Activated CD4-positive, alpha-beta T cell treated with anti-CD3 and anti-CD28 coated beads, Interleukin-2, amount 50 U/mL, for 24 hours (primary cell): ENCODE data around the gene ATP5F1E.

Experiments
- DNase-seq, 2 donors: peaks; one replicate each; pipeline ENCODE4 v3.0.0-alpha.2; 2020; ENCODE audit warnings: low read depth in 1 of 2, low spot score in 1 of 2

ATP5F1E gene

DNA sequence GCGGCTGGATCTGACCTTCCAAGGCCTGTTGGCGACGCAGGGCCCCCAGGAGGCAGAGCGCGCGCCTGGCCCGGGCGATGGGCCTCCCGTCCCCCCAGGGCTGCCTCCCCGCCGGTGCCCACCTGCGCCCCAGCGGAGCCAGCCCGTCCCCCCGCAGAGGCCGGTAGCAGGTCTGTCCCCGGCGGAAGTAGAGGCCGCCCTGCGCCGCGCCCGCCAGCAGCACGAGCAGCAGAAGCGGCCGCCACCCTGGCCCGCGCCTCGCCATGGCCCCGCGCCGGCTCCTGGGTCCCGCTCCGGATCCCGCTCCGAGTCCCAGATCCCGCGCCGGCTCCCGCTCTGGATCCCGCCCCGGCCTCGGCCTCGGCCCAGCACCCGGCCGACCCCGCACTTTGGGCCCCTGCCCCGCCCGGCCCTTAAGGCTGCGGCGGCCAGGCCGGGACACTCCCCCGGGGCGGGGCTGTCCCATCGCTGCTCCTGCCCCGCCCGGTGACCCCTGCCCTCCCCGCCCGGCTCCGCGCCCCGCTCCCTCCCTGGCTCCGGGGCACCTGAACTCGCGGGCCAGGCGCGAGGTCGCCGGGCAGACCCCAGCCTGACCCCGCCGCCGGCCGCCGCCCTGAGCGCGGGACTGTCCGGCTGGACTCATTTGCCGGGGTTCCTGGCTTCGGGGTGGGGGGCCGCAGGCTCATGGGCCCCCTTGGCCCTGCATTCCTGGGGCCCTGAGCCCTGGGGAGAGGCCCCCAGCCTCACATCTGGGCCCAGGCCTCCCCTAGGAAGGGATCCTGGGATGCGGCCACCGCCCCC is 25.1 kb downstream of the ATP5F1E start, which contains the start of gene CTSZ:
Gene CTSZ, minus strand, starts transcription at position 391 of the 801 bp plus-strand sequence. Its CDS starts 126 bp downstream, at position 265.
- no peak for DNase-seq

DNA sequence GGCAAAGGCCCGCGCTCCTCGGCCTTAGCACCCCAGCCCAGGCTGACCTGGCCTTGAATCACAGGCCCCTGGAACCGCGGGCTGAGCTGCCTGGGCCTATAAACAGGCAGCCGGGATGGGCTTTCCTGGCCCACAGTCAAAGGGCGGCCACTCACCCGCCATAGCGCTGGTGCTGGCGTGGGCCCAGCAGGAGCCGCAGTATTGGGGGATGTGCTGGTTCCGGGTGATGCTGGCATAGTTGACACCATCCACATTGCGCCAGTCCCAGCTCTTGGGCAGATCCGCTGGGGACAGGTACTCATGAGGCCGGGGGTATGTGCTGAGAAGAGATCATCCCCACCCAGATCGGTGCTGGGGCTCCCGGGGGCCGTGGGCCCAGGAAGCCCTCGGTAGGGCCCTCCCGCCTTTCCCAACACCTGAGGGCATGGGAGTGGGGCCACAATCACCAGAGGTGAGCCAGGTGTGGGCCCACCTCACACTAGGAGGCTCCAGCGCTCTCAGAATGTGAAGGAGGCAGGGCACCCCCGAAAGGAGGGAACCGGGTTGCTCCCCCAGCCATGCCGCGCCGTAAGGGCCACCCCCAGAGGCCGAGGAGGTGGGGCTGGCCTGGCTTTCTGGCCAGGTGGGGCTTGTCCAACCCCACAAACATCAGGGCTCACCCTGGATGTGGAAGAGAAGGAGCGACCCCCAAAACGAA is 25.8 kb downstream of the ATP5F1E start:
- DNase-seq = no peak

DNA sequence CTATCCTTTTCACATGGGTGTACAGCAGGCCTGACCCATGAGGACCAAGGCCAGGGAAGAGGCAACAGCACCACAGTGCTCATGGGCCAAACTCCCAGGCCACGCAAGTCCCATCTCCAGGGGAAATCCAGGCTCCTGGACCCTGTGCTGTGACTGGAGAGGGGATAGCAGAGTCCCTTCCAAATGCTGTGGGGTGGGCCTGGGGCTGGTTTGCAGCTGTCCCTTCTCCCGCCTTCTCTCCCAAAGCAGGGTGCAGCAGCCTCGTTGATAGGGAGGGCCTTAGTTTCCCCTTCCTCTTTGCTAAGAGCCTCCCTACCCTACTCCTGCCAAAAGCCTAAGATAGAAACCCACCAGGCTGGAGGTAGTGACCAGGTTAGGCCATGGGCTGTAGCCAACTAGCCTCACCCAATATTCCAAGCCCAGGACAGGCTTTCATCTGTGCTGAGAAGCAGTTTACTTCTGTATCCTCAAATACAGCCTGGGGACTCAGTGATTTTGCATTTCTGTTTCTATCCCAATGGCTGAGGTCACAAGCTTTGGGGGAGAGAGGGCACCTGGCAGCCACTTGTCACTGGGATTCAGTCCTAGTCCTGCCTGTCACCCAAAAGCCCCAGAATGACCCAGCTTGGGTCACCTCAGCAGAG is 26.5 kb downstream of the ATP5F1E start:
- DNase-seq = no peak

DNA sequence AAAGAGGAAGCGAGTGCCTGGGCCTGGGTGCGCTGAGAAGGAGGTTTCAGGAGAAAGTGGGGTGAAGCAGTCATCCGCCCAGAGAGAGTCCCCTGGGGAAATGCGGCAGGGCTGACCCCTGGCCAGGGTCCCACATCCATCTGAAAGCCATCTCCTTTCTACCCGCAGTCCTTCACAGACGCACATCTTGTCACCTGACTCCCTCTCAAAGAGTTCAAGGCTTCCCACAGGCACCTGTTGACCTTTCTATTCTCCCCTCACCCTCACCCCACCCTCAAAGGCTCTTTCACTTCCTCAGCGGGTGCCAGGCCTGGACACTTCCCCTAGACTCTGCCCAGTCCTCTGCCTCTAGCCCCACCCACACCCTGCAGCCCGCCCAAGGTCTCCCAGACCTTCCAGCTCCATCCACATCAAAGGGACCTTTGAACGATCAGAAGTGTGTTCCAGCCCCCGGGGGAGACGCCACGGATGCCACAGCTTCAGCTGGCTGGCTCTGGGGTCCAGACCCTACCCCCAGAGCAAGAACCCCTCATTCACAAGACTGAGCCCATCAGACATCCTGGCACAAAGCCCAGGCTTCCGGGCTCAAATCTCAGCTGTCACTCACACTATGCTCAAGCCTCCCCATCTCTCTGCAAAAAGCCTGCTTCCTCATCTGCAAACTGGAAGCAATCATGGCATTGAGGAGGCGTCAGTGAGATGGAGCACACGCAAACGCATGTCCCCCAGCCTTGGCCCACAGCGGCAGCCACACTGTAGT is 27.2 kb downstream of the ATP5F1E start:
- no peak for DNase-seq

DNA sequence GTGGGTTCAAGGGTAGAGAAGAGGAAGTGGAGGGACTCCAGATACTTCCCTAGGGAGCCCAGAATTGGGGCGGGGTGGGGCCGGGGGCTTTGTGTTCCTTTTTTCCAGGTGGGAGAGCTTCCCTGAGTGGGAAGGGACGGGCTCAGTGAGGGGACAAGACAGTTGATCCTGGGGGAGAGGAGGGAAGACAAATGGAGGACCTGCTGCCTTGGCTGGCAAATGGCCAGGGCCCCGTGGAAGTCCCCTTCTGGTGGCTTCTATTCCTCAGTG is 27.7 kb downstream of the ATP5F1E start:
- no peak for DNase-seq

DNA sequence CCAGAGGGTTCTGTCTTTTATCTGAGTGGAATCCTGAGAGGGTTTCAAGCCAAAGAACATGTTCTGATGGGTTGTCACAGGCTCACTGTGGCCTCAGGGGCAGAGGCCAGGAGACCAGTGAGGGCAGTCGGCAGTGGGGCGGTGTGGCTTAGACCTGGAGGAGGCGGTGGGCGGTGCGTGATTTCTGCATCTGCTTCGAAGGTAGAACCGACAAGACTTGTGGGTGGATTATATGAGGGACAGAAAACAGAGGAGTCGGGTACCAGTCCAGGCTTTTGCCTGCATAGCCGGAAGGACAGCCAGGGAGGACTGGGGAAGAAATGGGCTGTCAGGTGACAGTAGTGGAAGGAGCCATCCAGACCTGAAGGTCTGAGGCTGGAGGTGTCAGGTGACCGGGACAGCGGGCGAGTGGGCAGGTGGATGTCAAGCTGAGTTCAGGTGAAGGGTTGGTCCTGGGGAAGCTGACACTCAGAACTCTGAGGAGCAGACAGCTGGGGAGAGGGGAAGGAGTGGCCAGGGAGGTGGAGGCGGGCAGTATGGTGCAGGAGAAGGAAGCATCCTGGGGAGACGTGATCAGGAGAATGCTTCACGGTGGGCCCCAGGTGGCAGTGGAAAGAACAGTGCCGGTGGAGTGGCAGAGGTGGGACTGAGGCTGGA is 28.2 kb downstream of the ATP5F1E start:
- DNase-seq = no peak

DNA sequence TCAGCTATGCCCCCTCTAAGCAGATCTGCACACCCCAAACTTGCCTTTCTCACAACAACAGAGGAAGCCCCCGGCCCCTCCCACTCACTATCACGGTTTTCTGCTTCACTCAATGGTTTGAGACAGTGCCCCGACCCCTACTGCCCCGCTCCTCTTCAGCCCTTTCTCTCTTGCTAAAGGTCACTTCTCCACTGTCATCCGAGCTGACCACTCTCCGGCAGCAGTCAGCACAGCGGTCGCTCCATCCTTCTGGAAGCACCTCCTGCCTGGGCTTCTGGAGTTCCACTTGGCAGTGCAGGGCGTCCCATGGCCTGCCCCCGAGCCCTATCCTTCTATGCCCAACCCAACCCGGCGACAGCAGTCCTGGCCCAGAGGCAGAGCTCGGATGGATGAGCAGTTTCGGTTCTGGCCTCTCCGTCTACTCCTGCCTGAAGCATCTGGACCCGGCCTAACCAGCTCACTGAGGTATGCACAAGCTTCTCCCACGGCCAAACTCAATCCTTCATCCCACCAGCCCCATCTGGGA is 29.2 kb downstream of the ATP5F1E start:
- no peak for DNase-seq

DNA sequence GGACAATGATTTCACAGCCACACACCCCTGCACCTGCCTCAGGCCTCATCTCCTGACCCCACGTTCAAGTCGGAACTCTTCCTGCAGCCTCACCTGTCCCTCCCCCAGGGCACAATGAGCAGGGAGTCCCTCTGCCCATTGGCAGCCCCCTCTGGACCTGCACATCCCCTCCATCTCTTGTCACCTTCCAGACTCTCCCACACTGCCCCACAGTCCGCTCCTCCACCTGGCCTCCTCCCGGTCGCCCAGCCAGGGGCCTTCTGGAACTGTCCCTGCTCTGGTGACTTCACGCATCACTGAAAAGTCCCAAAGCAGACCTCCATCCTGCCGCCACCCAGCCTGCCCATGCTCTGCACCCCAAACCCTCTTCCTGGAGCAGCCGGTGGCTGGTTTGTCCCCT is 29.7 kb downstream of the ATP5F1E start:
- no peak for DNase-seq

DNA sequence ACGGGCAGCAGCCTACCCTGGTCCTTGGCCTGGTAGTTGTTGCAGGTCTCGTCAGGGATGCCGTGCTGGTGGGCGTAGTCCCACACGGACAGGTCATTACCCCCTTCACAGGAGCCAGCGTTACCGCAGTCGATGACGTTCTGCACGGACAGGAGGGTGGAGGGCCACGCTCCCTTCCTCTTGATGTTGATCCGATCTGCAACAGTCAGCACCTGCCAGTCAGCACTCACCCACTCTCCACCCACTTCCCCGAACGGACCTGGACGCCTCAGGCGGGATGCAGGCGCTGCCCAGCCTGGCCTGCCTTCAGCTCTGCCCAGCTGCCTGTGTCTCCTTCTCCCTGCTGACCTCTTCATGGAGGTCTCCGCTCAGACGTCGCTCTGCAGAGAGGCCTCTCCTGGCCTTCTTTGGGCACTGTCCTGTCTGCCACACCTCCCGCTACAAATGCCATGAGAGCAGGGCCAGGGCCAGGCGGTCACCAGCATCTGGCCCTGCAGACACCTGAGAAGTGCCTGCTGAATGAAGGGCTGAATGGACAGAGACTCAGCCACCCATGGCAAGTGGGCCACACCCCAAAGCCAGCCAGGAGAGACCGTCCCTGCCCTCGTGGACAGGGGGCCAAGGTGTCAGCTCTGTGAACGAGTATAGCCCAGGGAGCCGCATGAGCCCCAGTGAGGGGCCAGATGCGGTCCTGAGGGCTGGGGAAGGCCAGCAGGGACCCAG is 30.5 kb downstream of the ATP5F1E start:
- no peak for DNase-seq

DNA sequence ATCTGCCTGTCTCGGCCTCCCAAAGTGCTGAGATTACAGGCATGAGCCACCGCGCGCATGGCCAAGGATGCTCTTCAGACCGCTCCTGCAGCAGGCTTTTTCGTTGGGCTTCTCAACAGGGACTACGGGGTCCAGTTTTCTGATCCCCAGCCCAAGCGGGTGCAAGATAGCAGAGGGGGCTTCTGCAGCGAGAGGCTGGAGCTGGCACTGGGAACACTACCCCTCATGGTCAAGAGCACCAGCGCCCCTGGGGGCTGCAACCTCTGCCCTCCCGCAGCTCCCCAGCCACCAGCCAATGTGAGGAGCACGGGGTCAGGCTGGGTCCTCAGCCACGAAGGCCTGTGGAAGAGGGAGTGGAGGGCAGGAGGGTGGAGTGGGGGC is 31.1 kb downstream of the ATP5F1E start:
- DNase-seq = no peak

DNA sequence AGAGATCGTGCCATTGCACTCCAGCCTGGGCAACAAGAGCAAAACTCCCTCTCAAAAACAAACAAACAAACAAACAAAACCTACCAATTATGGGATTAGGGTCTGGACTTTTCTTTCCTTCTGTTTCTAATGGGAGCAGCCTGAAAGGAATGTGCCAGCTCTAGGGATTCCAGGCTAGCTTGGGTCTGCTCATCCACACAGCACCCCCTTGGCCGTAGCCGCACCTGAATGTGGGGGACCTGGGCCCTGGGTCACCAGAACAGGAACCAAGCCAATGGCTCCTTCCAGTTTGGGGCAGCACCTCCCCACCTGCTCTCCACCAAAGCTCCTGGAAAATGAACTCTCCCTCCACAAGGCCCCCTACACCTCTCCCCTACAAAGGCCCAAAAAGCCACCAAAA is 31.8 kb downstream of the ATP5F1E start:
- no peak for DNase-seq

DNA sequence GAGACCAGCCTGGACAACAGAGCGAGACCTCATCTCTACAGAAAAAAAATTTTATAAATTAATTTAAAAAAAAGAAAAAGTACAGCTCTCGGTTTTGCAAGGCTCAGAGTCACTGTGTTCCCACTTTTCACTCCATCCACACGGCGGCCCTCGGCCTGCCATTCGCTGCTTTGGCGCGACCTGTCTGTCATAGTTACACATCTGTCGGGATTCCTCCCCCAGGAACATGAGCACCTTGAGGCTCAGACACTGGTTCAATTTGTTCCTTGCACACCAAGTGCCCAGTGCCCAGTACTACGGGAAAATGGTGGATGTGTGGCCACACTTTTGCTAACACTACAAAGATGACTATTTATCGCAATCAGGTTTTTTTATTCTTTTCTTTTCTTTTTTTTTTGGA is 33.5 kb downstream of the ATP5F1E start:
- no peak for DNase-seq

DNA sequence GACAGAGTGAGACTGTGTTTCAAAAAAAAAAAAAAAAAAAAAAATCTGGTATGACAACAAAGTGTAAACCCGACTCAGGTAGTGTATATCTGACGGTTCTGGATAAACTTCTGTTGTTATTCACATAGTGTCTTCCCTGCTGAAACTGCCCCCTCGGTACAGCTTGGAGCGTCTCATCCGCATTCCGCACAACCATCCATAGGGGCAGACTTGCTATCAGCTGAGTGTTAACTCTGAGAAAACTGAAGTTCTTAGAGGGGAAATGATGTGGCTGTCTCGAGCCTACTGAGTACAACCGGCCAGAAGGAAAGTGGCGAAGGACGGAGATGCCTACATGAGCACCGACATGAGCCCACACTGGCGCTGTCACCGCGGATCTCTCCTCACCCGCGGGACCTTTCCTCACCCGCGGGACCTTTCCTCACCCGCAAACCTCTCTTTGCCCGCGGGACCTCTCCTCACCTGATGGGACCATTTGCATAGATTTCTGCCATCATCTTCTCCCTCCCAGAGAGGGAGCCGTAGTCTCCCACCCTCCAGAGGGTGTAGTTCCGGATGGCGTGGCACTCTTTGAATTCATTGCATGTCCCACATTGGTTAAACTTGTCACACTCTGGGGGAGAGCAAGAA is 34.9 kb downstream of the ATP5F1E start:
- no peak for DNase-seq

DNA sequence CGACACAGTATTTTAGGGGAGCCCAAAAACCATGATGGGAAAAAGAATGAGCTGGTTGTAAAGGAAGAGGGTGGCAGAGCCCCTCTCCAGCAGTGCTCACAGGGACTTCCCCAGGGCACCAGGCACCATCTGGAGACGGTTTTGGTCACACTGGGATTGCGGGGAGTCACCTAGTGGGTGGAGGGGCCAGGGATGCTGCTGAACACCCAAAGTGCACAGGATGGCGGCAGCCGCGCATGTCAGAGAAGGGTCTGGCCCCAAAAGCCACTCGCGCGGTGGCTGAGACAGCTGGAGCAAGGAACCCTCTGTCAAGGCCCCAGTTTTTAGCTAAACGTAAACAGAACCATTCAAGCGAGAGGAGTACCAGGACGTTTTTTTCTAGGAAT is 35.9 kb downstream of the ATP5F1E start:
- DNase-seq = no peak

DNA sequence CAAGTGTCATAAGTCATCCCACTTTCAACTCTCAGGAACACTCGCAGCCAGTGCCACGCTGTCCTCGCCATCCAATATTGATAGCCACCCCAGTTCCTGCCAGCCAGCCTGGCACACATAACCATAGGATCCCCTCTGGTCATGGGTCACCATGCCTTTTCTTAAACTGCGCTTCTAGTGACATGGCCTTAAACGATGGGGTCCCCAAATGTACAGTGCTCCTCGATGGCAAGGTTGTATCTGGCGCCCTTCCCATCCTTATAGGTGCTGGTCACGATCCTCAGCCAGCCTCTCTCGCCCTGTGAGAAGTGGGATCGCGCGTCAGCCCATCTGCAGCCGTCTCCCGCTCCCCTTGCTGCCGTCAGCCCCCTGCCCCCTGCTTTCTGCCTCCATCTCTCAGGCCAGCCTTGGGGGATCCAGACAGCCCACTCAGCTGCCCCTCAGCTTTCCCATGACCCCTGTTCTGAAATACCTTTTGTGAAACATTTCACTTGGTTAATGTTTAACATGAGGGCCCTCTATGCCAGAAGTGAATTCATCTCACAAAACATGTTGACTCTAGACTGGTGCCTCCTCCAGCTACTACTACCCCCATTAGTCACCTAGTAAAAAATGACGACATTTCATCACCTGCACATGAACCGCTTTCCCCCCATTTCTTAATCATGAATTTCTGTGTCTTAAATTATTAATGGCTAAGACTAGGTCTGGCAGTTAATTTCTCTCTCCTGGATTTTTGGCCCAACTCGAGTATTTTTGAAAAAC is 36.5 kb downstream of the ATP5F1E start:
- no peak for DNase-seq

DNA sequence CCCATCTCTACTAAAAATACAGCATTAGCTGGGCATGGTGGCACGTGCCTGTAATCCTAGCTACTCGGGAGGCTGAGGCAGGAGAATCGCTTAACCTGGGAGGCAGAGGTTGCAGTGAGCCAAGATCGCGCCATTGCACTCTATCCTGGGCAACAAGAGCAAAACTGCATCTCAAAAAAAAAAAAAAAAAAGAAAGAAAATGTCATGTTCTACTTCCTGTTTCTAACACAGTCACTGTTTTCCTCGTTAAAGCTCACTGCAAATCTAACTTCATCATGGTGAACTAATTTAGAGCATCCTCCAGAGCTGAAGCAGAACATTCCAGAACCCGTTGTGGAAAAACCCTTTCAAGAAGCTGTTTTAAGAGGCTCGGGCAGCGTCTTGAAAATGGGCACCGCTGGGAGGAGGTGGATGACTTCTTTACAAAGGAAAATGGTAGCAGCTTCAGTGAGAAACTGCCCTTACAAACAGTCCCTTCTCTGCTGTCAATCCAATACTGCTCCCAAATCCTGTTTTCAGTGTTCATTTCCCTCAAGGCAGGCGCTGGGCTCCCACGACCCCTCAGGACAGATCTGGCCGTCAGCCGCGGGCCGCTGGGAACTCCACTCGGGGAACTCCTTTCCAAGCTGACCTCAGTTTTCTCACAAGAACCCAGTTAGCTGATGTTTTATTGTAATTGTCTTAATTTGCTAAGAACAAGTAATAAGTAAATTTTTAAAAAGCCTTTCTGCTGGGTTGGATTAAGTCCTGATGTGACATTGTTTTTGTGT is 37.6 kb downstream of the ATP5F1E start:
- no peak for DNase-seq

DNA sequence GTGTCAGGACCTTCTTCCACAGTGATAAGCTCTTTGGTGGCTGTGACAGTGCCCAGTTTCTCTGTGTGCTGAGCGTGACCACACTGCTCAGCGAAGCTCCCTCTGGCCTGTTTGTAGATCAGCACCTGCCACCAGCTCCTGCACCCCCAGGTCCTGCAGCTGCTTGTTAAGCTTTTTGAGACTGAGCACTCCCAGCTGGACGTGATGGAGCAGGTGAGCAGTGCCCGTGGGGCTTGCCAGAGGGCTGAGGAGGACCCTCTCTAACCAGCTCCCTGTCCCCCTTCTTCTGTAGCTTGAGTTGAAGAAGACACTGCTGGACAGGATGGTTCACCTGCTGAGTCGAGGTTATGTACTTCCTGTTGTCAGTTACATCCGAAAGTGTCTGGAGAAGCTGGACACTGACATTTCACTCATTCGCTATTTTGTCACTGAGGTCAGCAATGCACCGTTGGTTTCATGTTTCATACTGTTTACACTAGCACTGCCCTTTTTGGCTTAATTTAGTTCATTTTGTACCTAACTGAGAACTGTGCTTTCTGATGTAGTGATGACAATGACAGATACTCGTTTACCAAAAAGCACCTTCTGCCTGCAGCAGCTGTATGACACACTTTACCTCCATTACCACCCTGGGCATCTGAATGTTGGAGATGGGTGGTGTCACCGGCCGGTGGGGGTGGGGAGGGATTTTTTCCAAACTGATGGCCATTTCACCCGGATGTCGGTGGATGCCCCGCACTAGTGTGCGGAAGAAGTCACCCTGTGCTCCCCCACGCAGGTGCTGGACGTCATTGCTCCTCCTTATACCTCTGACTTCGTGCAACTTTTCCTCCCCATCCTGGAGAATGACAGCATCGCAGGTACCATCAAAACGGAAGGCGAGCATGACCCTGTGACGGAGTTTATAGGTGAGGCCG is 38.5 kb downstream of the ATP5F1E start:
- no peak for DNase-seq
